IMR-90 (cell line): ENCODE data around the gene GPRIN3. TPM values are rescaled to one million over a fixed set of nuclear protein-coding genes. Genes with fewer than 3 reads are reported as not detected.
"Not testable (repeated sequence)": the region's sequence is repeated elsewhere in the genome, so short reads cannot be mapped to it uniquely, and the experiment has no call there.

Experiments
- ATAC-seq: fragments of 200-7000 bp; cut with Tn5 transposase; 2 replicates; pipeline ENCODE4 v1.9.1; 2020; ENCODE audit warnings: low read depth, mild to moderate bottlenecking, moderate library complexity
- BruUV-seq: library from RNA; stranded (reverse); fragments of 400-500 nt; replicated peaks from 2 replicates; lab custom pipeline; 2021; lab: Mats Ljungman, UMichigan
- CTCF ChIA-PET: fragments of 300-600 bp; formaldehyde crosslinking; extraction: SDS; loops from one replicate; lab custom pipeline; 2021; ENCODE audit warnings: antibody characterized with exemption; lab: Yijun Ruan, JAX
- POLR2A ChIA-PET: fragments of 300-600 bp; sonication (Branson Sonifier 250); formaldehyde crosslinking; loops from one replicate; lab custom pipeline; 2022; ENCODE audit warnings: antibody characterized with exemption; ENCODE audit not compliant: unreplicated experiment; lab: Charles Lee
- DNase-seq: peaks from one replicate; pipeline ENCODE4 v3.0.0; 2013
- H2AFZ ChIP-seq: replicated peaks from 2 replicates; pipeline ENCODE3; 2013; ENCODE audit warnings: low read length, mild to moderate bottlenecking; ENCODE audit not compliant: poor library complexity
- H2AK5ac ChIP-seq: 2 replicates; pipeline ENCODE4 v1.6.1; 2013; ENCODE audit warnings: low read depth, low read length, inconsistent platforms
- H2AK9ac ChIP-seq: replicated peaks from 2 replicates; pipeline ENCODE3; 2013; ENCODE audit warnings: mild to moderate bottlenecking, low read depth, low read length, moderate library complexity; ENCODE audit not compliant: poor library complexity
- H2BK120ac ChIP-seq: 2 replicates; pipeline ENCODE4 v1.6.1; 2013; ENCODE audit warnings: low read depth, low read length, inconsistent platforms
- H2BK15ac ChIP-seq: 3 replicates; pipeline ENCODE4 v1.6.1; 2013; ENCODE audit warnings: low read depth, low read length, inconsistent platforms
- H2BK20ac ChIP-seq: 2 replicates; pipeline ENCODE4 v1.6.1; 2013; ENCODE audit warnings: low read depth, mild to moderate bottlenecking, inconsistent platforms, low read length, moderate library complexity
- H2BK5ac ChIP-seq: 2 replicates; pipeline ENCODE4 v1.6.1; 2013; ENCODE audit warnings: mild to moderate bottlenecking, low read depth, low read length, inconsistent platforms; ENCODE audit not compliant: poor library complexity, severe bottlenecking
- H3K14ac ChIP-seq: replicated peaks from 2 replicates; pipeline ENCODE4 v1.6.1; 2013; ENCODE audit warnings: low read depth, low read length, inconsistent platforms
- H3K18ac ChIP-seq: 2 replicates; pipeline ENCODE4 v1.6.1; 2013; ENCODE audit warnings: low read depth, low read length, control low read depth
- H3K23ac ChIP-seq: 2 replicates; pipeline ENCODE4 v1.6.1; 2013; ENCODE audit warnings: low read depth, low read length, inconsistent platforms
- H3K27ac ChIP-seq: 2 replicates; pipeline ENCODE4 v1.5.1; 2013; ENCODE audit warnings: mild to moderate bottlenecking, control low read depth, low read length; ENCODE audit not compliant: insufficient read depth
- H3K27me3 ChIP-seq: 2 replicates; pipeline ENCODE4 v1.6.1; 2013; ENCODE audit warnings: low read length; ENCODE audit not compliant: control insufficient read depth, insufficient read depth
- H3K36me3 ChIP-seq: 2 replicates; pipeline ENCODE4 v1.6.1; 2013; ENCODE audit warnings: low read length, mixed read lengths; ENCODE audit not compliant: control insufficient read depth, insufficient read depth
- H3K4ac ChIP-seq: 2 replicates; pipeline ENCODE4 v1.6.1; 2013; ENCODE audit warnings: low read depth, low read length, inconsistent platforms
- H3K4me1 ChIP-seq: 2 replicates; pipeline ENCODE4 v1.6.1; 2013; ENCODE audit warnings: low read length, mixed read lengths; ENCODE audit not compliant: control insufficient read depth, insufficient read depth
- H3K4me2 ChIP-seq: 2 replicates; pipeline ENCODE4 v1.6.1; 2013; ENCODE audit warnings: low read depth, mild to moderate bottlenecking, control low read depth, low read length, moderate library complexity
- H3K4me3 ChIP-seq: 2 replicates; pipeline ENCODE4 v1.5.1; 2013; ENCODE audit warnings: low read depth, mild to moderate bottlenecking, control low read depth, low read length, moderate library complexity; ENCODE audit not compliant: insufficient read depth
- H3K56ac ChIP-seq: 2 replicates; pipeline ENCODE4 v1.6.1; 2013; ENCODE audit warnings: low read length, inconsistent platforms; ENCODE audit not compliant: insufficient read depth; ENCODE audit errors: extremely low read depth
- H3K79me1 ChIP-seq, 2 experiments: 2 replicates each; pipeline ENCODE4 v1.6.1; 2013; ENCODE audit warnings: low read length in 2 of 2, inconsistent platforms in 1 of 2, low read depth in 1 of 2
- H3K9ac ChIP-seq: 2 replicates; pipeline ENCODE4 v1.6.1; 2013; ENCODE audit warnings: low read depth, low read length, control low read depth
- H3K9me1 ChIP-seq: 2 replicates; pipeline ENCODE4 v1.6.1; 2013; ENCODE audit warnings: low read length, inconsistent platforms; ENCODE audit not compliant: insufficient read depth
- H3K9me3 ChIP-seq: 2 replicates; pipeline ENCODE4 v1.6.1; 2013; ENCODE audit warnings: low read length; ENCODE audit not compliant: control insufficient read depth, insufficient read depth
- H4K20me1 ChIP-seq: 2 replicates; pipeline ENCODE4 v1.6.1; 2013; ENCODE audit warnings: low read length, inconsistent platforms; ENCODE audit not compliant: insufficient read depth
- H4K5ac ChIP-seq: 2 replicates; pipeline ENCODE4 v1.6.1; 2013; ENCODE audit warnings: mild to moderate bottlenecking, low read depth, low read length, control low read depth
- H4K8ac ChIP-seq, 2 experiments: 2 replicates each; pipeline ENCODE4 v1.6.1; 2013; ENCODE audit warnings: low read depth in 2 of 2, low read length in 2 of 2, control low read depth in 1 of 2, inconsistent platforms in 1 of 2
- H4K91ac ChIP-seq: 2 replicates; pipeline ENCODE4 v1.6.1; 2013; ENCODE audit warnings: low read depth, low read length, inconsistent platforms; ENCODE audit not compliant: insufficient read depth
- WGBS, 2 experiments: methylation state at CpG; one replicate each; pipeline versions ENCODE4 v1.1.5 to v1.1.7; 2013; ENCODE audit warnings: missing lambda C conversion rate in 2 of 2; ENCODE audit not compliant: insufficient read length in 1 of 2; ENCODE audit errors: extremely low coverage in 2 of 2; 5-methylcytosine and 5-hydroxymethylcytosine counted together
- dilution Hi-C: fragments of 300-500 bp; cut with HindIII; formaldehyde crosslinking; loops from one replicate; pipeline ENCODE4 v1.14.3; 2018; ENCODE audit warnings: low sequenced_read_pairs; ENCODE audit not compliant: unreplicated experiment
- in situ Hi-C: fragments of 300-500 bp; cut with MboI; formaldehyde crosslinking; loops from 3 replicates; pipeline ENCODE4 v1.14.3; 2019; ENCODE audit warnings: low sequenced_read_pairs, inconsistent platforms, mixed read lengths
- intact Hi-C: fragments of 100-400 bp; cut with micrococcal nuclease; formaldehyde crosslinking; loops from 2 replicates; pipeline ENCODE4 v1.10.0; 2022
- polyA plus RNA-seq, 3 experiments: library from polyadenylated mRNA; depleted of rRNA; stranded (reverse); fragments of >200 nt; gene quantifications; 2 replicates each; pipeline ENCODE4 v1.2.3, GENCODE V29; 2012; ENCODE audit warnings: low replicate concordance in 1 of 3
- total RNA-seq: library from RNA; depleted of rRNA; stranded (reverse); fragments of >200 nt; gene quantifications from 2 replicates; pipeline ENCODE4 v1.2.3, GENCODE V29; 2012

Gene GPRIN3
- total and polyA plus RNA-seq, 2 of the 4 experiments (the other 2 are of a cell fraction), result under 0.01 TPM; not detected in 1

DNA sequence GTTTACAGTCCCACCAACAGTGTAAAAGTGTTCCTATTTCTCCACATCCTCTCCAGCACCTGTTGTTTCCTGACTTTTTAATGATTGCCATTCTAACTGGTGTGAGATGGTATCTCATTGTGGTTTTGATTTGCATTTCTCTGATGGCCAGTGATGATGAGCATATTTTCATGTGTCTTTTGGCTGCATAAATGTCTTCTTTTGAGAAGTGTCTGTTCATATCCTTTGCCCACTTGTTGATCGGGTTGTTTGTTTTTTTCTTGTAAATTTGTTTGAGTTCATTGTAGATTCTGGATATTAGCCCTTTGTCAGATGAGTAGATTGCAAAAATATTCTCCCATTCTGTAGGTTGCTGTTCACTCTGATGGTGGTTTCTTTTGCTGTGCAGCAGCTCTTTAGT is 108.2 kb downstream of the GPRIN3 start:
- H4K5ac ChIP-seq, H4K20me1 ChIP-seq, H2BK5ac ChIP-seq, BruUV-seq, H3K4me3 ChIP-seq, H3K56ac ChIP-seq, H3K79me1 ChIP-seq, H3K27ac ChIP-seq, H2BK15ac ChIP-seq, H2AK5ac ChIP-seq, H4K8ac ChIP-seq, H2AFZ ChIP-seq, H3K9me3 ChIP-seq, H3K27me3 ChIP-seq, H2BK20ac ChIP-seq, intact Hi-C loops, H3K4me2 ChIP-seq, H3K14ac ChIP-seq, H3K18ac ChIP-seq, POLR2A ChIA-PET, DNase-seq, H3K9ac ChIP-seq, H3K36me3 ChIP-seq, ATAC-seq, H2BK120ac ChIP-seq, H3K23ac ChIP-seq, H3K4ac ChIP-seq, H3K4me1 ChIP-seq, H4K91ac ChIP-seq, in situ Hi-C loops, H2AK9ac ChIP-seq, dilution Hi-C loops, H3K9me1 ChIP-seq, CTCF ChIA-PET: not testable (repeated sequence)
- no CpG with 5 or more reads among the region's 1 CpG for WGBS, 2 experiments
